Endothelial cell of umbilical vein (primary cell): ENCODE measurements around the gene SUGCT.

Experiments
- CTCF ChIP-seq, 2 donors: IDR thresholded peaks; 1 replicate in 1 of 2; 2 replicates in 1 of 2; pipeline ENCODE4 v1.5.1; 2011; ENCODE audit warnings: low read length in 2 of 2, mild to moderate bottlenecking in 2 of 2, moderate library complexity in 2 of 2, control low read depth in 1 of 2, inconsistent platforms in 1 of 2, low read depth in 1 of 2; ENCODE audit not compliant: insufficient read depth in 1 of 2; ENCODE audit errors: extremely low read depth in 1 of 2
- EZH2 ChIP-seq: IDR thresholded peaks from 2 replicates; pipeline ENCODE4 v1.6.1; 2012; ENCODE audit warnings: borderline replicate concordance, low read depth, mild to moderate bottlenecking, moderate library complexity, low read length, inconsistent platforms; ENCODE audit not compliant: severe bottlenecking
- MAX ChIP-seq: IDR thresholded peaks from 2 replicates; pipeline ENCODE4 v1.6.1; 2011; ENCODE audit not compliant: insufficient read depth, insufficient read length
- POLR2A ChIP-seq: IDR thresholded peaks from 2 replicates; pipeline ENCODE4 v1.6.1; 2012; ENCODE audit warnings: low read depth, mild to moderate bottlenecking, control low read depth, low read length
- POLR2AphosphoS5 ChIP-seq: IDR thresholded peaks from 2 replicates; pipeline ENCODE4 v1.6.1; 2012; ENCODE audit warnings: low read depth, mild to moderate bottlenecking, control low read depth, low read length, moderate library complexity; ENCODE audit not compliant: insufficient read depth

GRCh38 chr7:40502359-40502758, 367.6 kb downstream of the SUGCT start:
- TF ChIP-seq CTCF (IDR thresholded peaks at IDR 0.05; ENCODE audit: extremely low read depth in 1 of 2, insufficient read depth in 1 of 2, low read depth in 1 of 2, low read length in 2 of 2): no peak
- no peak for TF ChIP-seq POLR2AphosphoS5
- TF ChIP-seq MAX: no peak
- TF ChIP-seq EZH2: no peak
- TF ChIP-seq POLR2A: no peak
